ENCODE results near the gene SLC12A3.

Gene SLC12A3

DNA sequence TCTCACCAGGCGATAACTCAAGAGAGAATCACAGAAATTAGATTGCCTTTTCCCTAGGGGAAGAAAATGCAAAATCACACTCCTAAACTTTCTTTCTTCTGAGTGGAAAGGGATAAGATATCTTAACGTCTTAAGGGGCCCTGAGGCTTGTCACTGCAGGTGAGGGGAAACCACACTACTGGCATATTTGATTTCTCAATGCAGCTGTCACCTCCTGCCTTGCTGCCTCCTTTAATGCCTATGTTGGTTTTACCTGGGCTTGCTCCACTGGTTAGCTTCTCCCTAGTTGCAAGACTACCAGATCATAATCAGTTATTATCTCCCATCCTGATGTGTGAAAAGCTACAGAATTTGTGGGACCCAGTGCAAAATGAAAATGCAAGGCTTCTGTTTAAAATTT is 62.5 kb downstream of the SLC12A3 start:
- ATAC-seq, result no peak
- no peak for TF ChIP-seq ESRRG (CRISPR knock-in tag; IDR thresholded peaks at IDR 0.05)
- TF ChIP-seq RARB (CRISPR knock-in tag; IDR thresholded peaks at IDR 0.05), result no peak
- TF ChIP-seq POU6F1 (CRISPR knock-in tag; IDR thresholded peaks at IDR 0.05; ENCODE audit: borderline replicate concordance, low read depth), result no peak
- TF ChIP-seq ISL1 (CRISPR knock-in tag; IDR thresholded peaks at IDR 0.05), result no peak
- no peak for TF ChIP-seq CSRNP3 (CRISPR knock-in tag; IDR thresholded peaks at IDR 0.05)
- TF ChIP-seq ZC3H10 (CRISPR knock-in tag; IDR thresholded peaks at IDR 0.05), result no peak
- TF ChIP-seq ZFP3 (CRISPR knock-in tag; IDR thresholded peaks at IDR 0.05), result no peak
- no peak for TF ChIP-seq GLIS3 (CRISPR knock-in tag; IDR thresholded peaks at IDR 0.05)
- no peak for TF ChIP-seq ZNF70 (CRISPR knock-in tag; IDR thresholded peaks at IDR 0.05)
- TF ChIP-seq TCF4 (CRISPR knock-in tag; IDR thresholded peaks at IDR 0.05; ENCODE audit: borderline replicate concordance), result no peak
- TF ChIP-seq SNAI2 (CRISPR knock-in tag; IDR thresholded peaks at IDR 0.05), result no peak
- TF ChIP-seq ARNTL (CRISPR knock-in tag; IDR thresholded peaks at IDR 0.05; ENCODE audit: borderline replicate concordance, low read depth), result no peak
- TF ChIP-seq TSHZ2 (CRISPR knock-in tag; IDR thresholded peaks at IDR 0.05), result no peak
- TF ChIP-seq, protein P1, sequence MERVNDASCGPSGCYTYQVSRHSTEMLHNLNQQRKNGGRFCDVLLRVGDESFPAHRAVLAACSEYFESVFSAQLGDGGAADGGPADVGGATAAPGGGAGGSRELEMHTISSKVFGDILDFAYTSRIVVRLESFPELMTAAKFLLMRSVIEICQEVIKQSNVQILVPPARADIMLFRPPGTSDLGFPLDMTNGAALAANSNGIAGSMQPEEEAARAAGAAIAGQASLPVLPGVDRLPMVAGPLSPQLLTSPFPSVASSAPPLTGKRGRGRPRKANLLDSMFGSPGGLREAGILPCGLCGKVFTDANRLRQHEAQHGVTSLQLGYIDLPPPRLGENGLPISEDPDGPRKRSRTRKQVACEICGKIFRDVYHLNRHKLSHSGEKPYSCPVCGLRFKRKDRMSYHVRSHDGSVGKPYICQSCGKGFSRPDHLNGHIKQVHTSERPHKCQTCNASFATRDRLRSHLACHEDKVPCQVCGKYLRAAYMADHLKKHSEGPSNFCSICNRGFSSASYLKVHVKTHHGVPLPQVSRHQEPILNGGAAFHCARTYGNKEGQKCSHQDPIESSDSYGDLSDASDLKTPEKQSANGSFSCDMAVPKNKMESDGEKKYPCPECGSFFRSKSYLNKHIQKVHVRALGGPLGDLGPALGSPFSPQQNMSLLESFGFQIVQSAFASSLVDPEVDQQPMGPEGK (CRISPR knock-in tag; IDR thresholded peaks at IDR 0.05; ENCODE audit: borderline replicate concordance), result no peak
- no peak for TF ChIP-seq BACH2 (CRISPR knock-in tag; IDR thresholded peaks at IDR 0.05; ENCODE audit: borderline replicate concordance)
- TF ChIP-seq PPARA (CRISPR knock-in tag; IDR thresholded peaks at IDR 0.05; ENCODE audit: borderline replicate concordance), result no peak
- TF ChIP-seq ZFP30 (CRISPR knock-in tag; IDR thresholded peaks at IDR 0.05), result no peak
- no peak for TF ChIP-seq TOX (CRISPR knock-in tag; IDR thresholded peaks at IDR 0.05; ENCODE audit: borderline replicate concordance)
- TF ChIP-seq ZNF8 (CRISPR knock-in tag; IDR thresholded peaks at IDR 0.05), result no peak
- TF ChIP-seq CSDC2 (CRISPR knock-in tag; IDR thresholded peaks at IDR 0.05), result no peak

DNA sequence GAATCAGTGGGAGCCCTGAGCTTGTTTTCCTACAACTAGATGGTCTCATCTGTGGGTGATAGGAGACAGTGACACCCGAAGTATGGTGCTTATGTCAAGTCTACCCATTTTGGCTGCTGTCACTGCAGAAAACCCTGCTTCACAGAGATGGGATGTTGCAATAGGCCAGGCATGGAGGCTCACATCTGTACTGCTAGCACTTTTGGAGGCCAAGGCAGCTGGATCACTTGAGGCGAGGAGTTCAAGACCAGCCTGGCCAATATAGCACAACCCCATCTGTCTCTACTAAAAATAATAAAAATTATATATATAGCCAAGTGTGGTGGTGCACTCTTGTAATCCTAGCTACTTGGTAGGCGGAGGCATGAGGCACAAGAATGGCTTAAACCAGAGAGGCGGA is 64.6 kb downstream of the SLC12A3 start:
- no peak for TF ChIP-seq ZC3H10 (CRISPR knock-in tag; IDR thresholded peaks at IDR 0.05)
- TF ChIP-seq CSRNP3 (CRISPR knock-in tag; IDR thresholded peaks at IDR 0.05), result no peak
- no peak for TF ChIP-seq TCF4 (CRISPR knock-in tag; IDR thresholded peaks at IDR 0.05; ENCODE audit: borderline replicate concordance)
- no peak for TF ChIP-seq BACH2 (CRISPR knock-in tag; IDR thresholded peaks at IDR 0.05; ENCODE audit: borderline replicate concordance)
- no peak for TF ChIP-seq SNAI2 (CRISPR knock-in tag; IDR thresholded peaks at IDR 0.05)
- no peak for TF ChIP-seq POU6F1 (CRISPR knock-in tag; IDR thresholded peaks at IDR 0.05; ENCODE audit: borderline replicate concordance, low read depth)
- no peak for TF ChIP-seq GLIS3 (CRISPR knock-in tag; IDR thresholded peaks at IDR 0.05)
- TF ChIP-seq ZNF70 (CRISPR knock-in tag; IDR thresholded peaks at IDR 0.05), result no peak
- TF ChIP-seq RARB (CRISPR knock-in tag; IDR thresholded peaks at IDR 0.05), result no peak
- no peak for TF ChIP-seq ZNF8 (CRISPR knock-in tag; IDR thresholded peaks at IDR 0.05)
- TF ChIP-seq OSR1 (CRISPR knock-in tag; IDR thresholded peaks at IDR 0.05), result no peak
- no peak for TF ChIP-seq PPARA (CRISPR knock-in tag; IDR thresholded peaks at IDR 0.05; ENCODE audit: borderline replicate concordance)
- TF ChIP-seq, protein P1 (CRISPR knock-in tag; IDR thresholded peaks at IDR 0.05; ENCODE audit: borderline replicate concordance), result no peak
- TF ChIP-seq TSHZ2 (CRISPR knock-in tag; IDR thresholded peaks at IDR 0.05), result no peak
- no peak for TF ChIP-seq ZFP3 (CRISPR knock-in tag; IDR thresholded peaks at IDR 0.05)
- no peak for TF ChIP-seq ZNF565 (CRISPR knock-in tag; conservative IDR thresholded peaks at IDR 0.05; ENCODE audit: low read depth)
- TF ChIP-seq ISL1 (CRISPR knock-in tag; IDR thresholded peaks at IDR 0.05), result no peak
- TF ChIP-seq ARNTL (CRISPR knock-in tag; IDR thresholded peaks at IDR 0.05; ENCODE audit: borderline replicate concordance, low read depth), result no peak
- no peak for TF ChIP-seq ZFP30 (CRISPR knock-in tag; IDR thresholded peaks at IDR 0.05)
- TF ChIP-seq ESRRG (CRISPR knock-in tag; IDR thresholded peaks at IDR 0.05), result no peak
- ATAC-seq, result no peak

Measured in SK-N-SH treated with all-trans-retinoic acid at 6 μM for 48 hours (cell line).